H9 (cell line): Measurements from ENCODE around the gene CD163L1. TPM values are rescaled to one million over a fixed set of nuclear protein-coding genes. Genes with fewer than 3 reads are reported as not detected.

Experiments
- DNase-seq: peaks from one replicate; pipeline ENCODE4 v3.0.0-alpha.2; 2017
- H2AFZ ChIP-seq: one replicate; pipeline ENCODE4 v1.6.1; 2013; ENCODE audit warnings: mild to moderate bottlenecking, low read length, control low read depth, moderate library complexity
- H2AK5ac ChIP-seq: 2 replicates; pipeline ENCODE4 v1.6.1; 2013; ENCODE audit warnings: low read length, control low read depth, mixed read lengths; ENCODE audit not compliant: insufficient read length
- H2BK120ac ChIP-seq: one replicate; pipeline ENCODE4 v1.6.1; 2013; ENCODE audit warnings: low read depth, mild to moderate bottlenecking, low read length, control low read depth, inconsistent platforms; ENCODE audit not compliant: poor library complexity, severe bottlenecking
- H2BK12ac ChIP-seq: 2 replicates; pipeline ENCODE4 v1.6.1; 2013; ENCODE audit warnings: low read length, control low read depth, mixed read lengths, low read depth; ENCODE audit not compliant: insufficient read length
- H2BK15ac ChIP-seq: 2 replicates; pipeline ENCODE4 v1.6.1; 2013; ENCODE audit warnings: low read depth, low read length, control low read depth
- H2BK20ac ChIP-seq: one replicate; pipeline ENCODE4 v1.6.1; 2013; ENCODE audit warnings: low read depth, mild to moderate bottlenecking, low read length, control low read depth, inconsistent platforms; ENCODE audit not compliant: poor library complexity, severe bottlenecking
- H2BK5ac ChIP-seq: 2 replicates; pipeline ENCODE4 v1.6.1; 2013; ENCODE audit warnings: low read length, control low read depth, mixed read lengths; ENCODE audit not compliant: insufficient read length
- H3K14ac ChIP-seq: 2 replicates; pipeline ENCODE4 v1.6.1; 2013; ENCODE audit warnings: low read length, control low read depth; ENCODE audit not compliant: insufficient read depth
- H3K18ac ChIP-seq: 2 replicates; pipeline ENCODE4 v1.6.1; 2013; ENCODE audit warnings: low read depth, mild to moderate bottlenecking, mixed read lengths, low read length, control low read depth; ENCODE audit not compliant: insufficient read length
- H3K23ac ChIP-seq: 2 replicates; pipeline ENCODE4 v1.6.1; 2013; ENCODE audit warnings: low read length, control low read depth, mixed read lengths, low read depth; ENCODE audit not compliant: insufficient read length
- H3K23me2 ChIP-seq: 2 replicates; pipeline ENCODE4 v1.6.1; 2013; ENCODE audit warnings: low read depth, mild to moderate bottlenecking, mixed read lengths, low read length, control low read depth; ENCODE audit not compliant: insufficient read length, poor library complexity, severe bottlenecking
- H3K27ac ChIP-seq: 2 replicates; pipeline ENCODE4 v1.5.1; 2013; ENCODE audit warnings: low read length, control low read depth, mixed read lengths, low read depth; ENCODE audit not compliant: insufficient read length
- H3K27me3 ChIP-seq: 2 replicates; pipeline ENCODE4 v1.6.1; 2013; ENCODE audit warnings: low read length, control low read depth, inconsistent platforms; ENCODE audit not compliant: insufficient read depth
- H3K4ac ChIP-seq: 2 replicates; pipeline ENCODE4 v1.6.1; 2013; ENCODE audit warnings: low read depth, mild to moderate bottlenecking, control low read depth, inconsistent platforms, low read length, moderate library complexity
- H3K4me1 ChIP-seq: 2 replicates; pipeline ENCODE4 v1.6.1; 2013; ENCODE audit warnings: low read length, control low read depth, inconsistent platforms; ENCODE audit not compliant: insufficient read depth
- H3K4me2 ChIP-seq: 2 replicates; pipeline ENCODE4 v1.6.1; 2013; ENCODE audit warnings: low read length, control low read depth, mixed read lengths; ENCODE audit not compliant: insufficient read length, insufficient read depth
- H3K56ac ChIP-seq: 2 replicates; pipeline ENCODE4 v1.6.1; 2013; ENCODE audit warnings: low read depth, mild to moderate bottlenecking, mixed read lengths, low read length, control low read depth; ENCODE audit not compliant: insufficient read length
- H3K79me1 ChIP-seq: 2 replicates; pipeline ENCODE4 v1.6.1; 2013; ENCODE audit warnings: low read depth, mild to moderate bottlenecking, moderate library complexity, low read length, control low read depth, inconsistent platforms; ENCODE audit not compliant: insufficient read depth, poor library complexity, severe bottlenecking
- H3K79me2 ChIP-seq: 2 replicates; pipeline ENCODE4 v1.6.1; 2013; ENCODE audit warnings: low read length, control low read depth, inconsistent platforms; ENCODE audit not compliant: insufficient read depth
- H3K9ac ChIP-seq: 2 replicates; pipeline ENCODE4 v1.6.1; 2013; ENCODE audit warnings: low read length, control low read depth, mixed read lengths; ENCODE audit not compliant: insufficient read length; ENCODE audit errors: extremely low read depth
- H3K9me3 ChIP-seq: one replicate; pipeline ENCODE4 v1.6.1; 2013; ENCODE audit warnings: low read depth, low read length, inconsistent platforms; ENCODE audit not compliant: control insufficient read depth
- H3T11ph ChIP-seq: one replicate; pipeline ENCODE4 v1.6.1; 2013; ENCODE audit warnings: mild to moderate bottlenecking, low read length, control low read depth, inconsistent platforms
- H4K20me1 ChIP-seq: one replicate; pipeline ENCODE4 v1.6.1; 2013; ENCODE audit not compliant: control insufficient read depth, insufficient read length, insufficient read depth
- H4K5ac ChIP-seq: 2 replicates; pipeline ENCODE4 v1.6.1; 2013; ENCODE audit warnings: low read depth, mild to moderate bottlenecking, mixed read lengths, low read length, control low read depth; ENCODE audit not compliant: insufficient read length
- H4K8ac ChIP-seq: replicated peaks from 2 replicates; pipeline ENCODE4 v1.6.1; 2013; ENCODE audit warnings: low read length, control low read depth, mixed read lengths, low read depth; ENCODE audit not compliant: insufficient read length
- H4K91ac ChIP-seq: 2 replicates; pipeline ENCODE4 v1.6.1; 2013; ENCODE audit warnings: low read depth, mild to moderate bottlenecking, moderate library complexity, mixed read lengths, low read length, control low read depth; ENCODE audit not compliant: insufficient read length
- H3K27ac Mint-ChIP-seq, 3 experiments: 2 replicates in 2 of 3; 3 replicates in 1 of 3; pipeline ENCODE4 v1.8.0; 2020 to 2021; ENCODE audit warnings: mixed read lengths in 3 of 3, mild to moderate bottlenecking in 1 of 3, moderate library complexity in 1 of 3
- H3K27me3 Mint-ChIP-seq: 2 replicates; pipeline ENCODE4 v1.8.0; 2021; ENCODE audit warnings: low read depth, mild to moderate bottlenecking, moderate library complexity, mixed read lengths
- H3K36me3 Mint-ChIP-seq, 3 experiments: 2 replicates in 2 of 3; 3 replicates in 1 of 3; pipeline ENCODE4 v1.8.0; 2020 to 2021; ENCODE audit warnings: low read depth in 3 of 3, mixed read lengths in 3 of 3; ENCODE audit not compliant: insufficient read depth in 1 of 3
- H3K4me1 Mint-ChIP-seq, 2 experiments: 2 replicates each; pipeline ENCODE4 v1.8.0; 2020; ENCODE audit warnings: mixed read lengths in 2 of 2
- H3K4me3 Mint-ChIP-seq, 2 experiments: 2 replicates in 1 of 2; 3 replicates in 1 of 2; pipeline ENCODE4 v1.8.0; 2020 to 2021; ENCODE audit warnings: mild to moderate bottlenecking in 2 of 2, mixed read lengths in 2 of 2, moderate library complexity in 1 of 2
- H3K9me3 Mint-ChIP-seq, 2 experiments: 2 replicates in 1 of 2; 3 replicates in 1 of 2; pipeline ENCODE4 v1.8.0; 2020; ENCODE audit warnings: mild to moderate bottlenecking in 2 of 2, mixed read lengths in 2 of 2, moderate library complexity in 1 of 2
- CTCF ChIP-seq: fragments of 200-600 bp; sonication (generic); conservative IDR thresholded peaks from 3 replicates; pipeline ENCODE4 v1.8.0; 2021; ENCODE audit warnings: antibody characterized with exemption, mild to moderate bottlenecking
- WGBS: extraction: QIAGEN DNeasy Blood & Tissue Kit; methylation state at CpG from one replicate; pipeline ENCODE4 v1.1.7; 2013; ENCODE audit warnings: missing lambda C conversion rate, low lambda C conversion rate, mixed read lengths; ENCODE audit not compliant: insufficient read length; ENCODE audit errors: extremely low coverage; 5-methylcytosine and 5-hydroxymethylcytosine counted together
- total RNA-seq: library from RNA; stranded (reverse); gene quantifications from 2 replicates; pipeline ENCODE4 v1.2.1, GENCODE V29; 2021

Gene CD163L1
- total RNA-seq, 1 experiment from 2014 or later = 0.39 TPM

GRCh38 chr12:7322599-7322998 lies 121.4 kb downstream of the CD163L1 start:
- no peak overlapping the region for H4K8ac ChIP-seq
- WGBS = no CpG with 5 or more reads among the region's 5 CpGs
- no peak overlapping the region for H3K56ac ChIP-seq
- no peaks in the 10 kb centered on the region for H3K4me1 Mint-ChIP-seq
- H3K27ac ChIP-seq = no peak overlapping the region
- no peak overlapping the region for H3K4me2 ChIP-seq
- H3K4ac ChIP-seq = no peak overlapping the region
- H3K79me2 ChIP-seq = no peaks in the 10 kb centered on the region
- H3K4me1 ChIP-seq = no peaks in the 10 kb centered on the region
- no peak overlapping the region for H4K5ac ChIP-seq
- peaks cover 8 to 13% of the 10 kb centered on the region in 2 experiments; a peak in 4 of 5 replicates for H3K9me3 Mint-ChIP-seq
- H3K18ac ChIP-seq = no peak overlapping the region
- H3K23me2 ChIP-seq = no peaks in the 10 kb centered on the region
- no peak overlapping the region for H4K91ac ChIP-seq
- no peak overlapping the region for H2BK15ac ChIP-seq
- H3K27me3 Mint-ChIP-seq = no peaks in the 10 kb centered on the region
- H3K9ac ChIP-seq = no peak overlapping the region
- H2AK5ac ChIP-seq = no peak overlapping the region
- no peaks in the 10 kb centered on the region for H3K9me3 ChIP-seq
- no peaks in the 10 kb centered on the region for H3K79me1 ChIP-seq
- H3K27ac Mint-ChIP-seq = no peak overlapping the region
- no peak for DNase-seq
- H3K23ac ChIP-seq = no peak overlapping the region
- no peak overlapping the region for H2BK5ac ChIP-seq
- H2BK20ac ChIP-seq = no peak overlapping the region
- no peak overlapping the region for H3T11ph ChIP-seq
- H3K36me3 Mint-ChIP-seq = peaks cover 2 to 17% (median 4%) of the 10 kb centered on the region in 3 experiments; a peak in 5 of 7 replicates
- no peak overlapping the region for H3K14ac ChIP-seq
- no peak for TF ChIP-seq CTCF
- no peak overlapping the region for H3K4me3 Mint-ChIP-seq
- H2BK120ac ChIP-seq = no peak overlapping the region
- no peaks in the 10 kb centered on the region for H4K20me1 ChIP-seq
- no peak overlapping the region for H2AFZ ChIP-seq
- H3K27me3 ChIP-seq = no peaks in the 10 kb centered on the region
- no peak overlapping the region for H2BK12ac ChIP-seq
